GM18499 (cell line): ENCODE data around the gene CD40.

Experiments
- ATAC-seq: cut with Tn5 transposase; IDR thresholded peaks from one replicate; pipeline ENCODE4 v1.9.1; 2021; ENCODE audit warnings: moderate number of reproducible peaks; ENCODE audit not compliant: insufficient read depth, unreplicated experiment

The CD40 gene

GRCh38 chr20:46139908-46140482 lies 21.9 kb downstream of the CD40 start:
- ATAC-seq: no peak

GRCh38 chr20:46142124-46142523 lies 24.0 kb downstream of the CD40 start:
- ATAC-seq: no peak

GRCh38 chr20:46144432-46145025 lies 26.4 kb downstream of the CD40 start:
- ATAC-seq: no peak

GRCh38 chr20:46145713-46146112 lies 27.6 kb downstream of the CD40 start:
- ATAC-seq: no peak

GRCh38 chr20:46148313-46149208 lies 30.4 kb downstream of the CD40 start:
- no peak for ATAC-seq

GRCh38 chr20:46150943-46151342 lies 32.8 kb downstream of the CD40 start:
- ATAC-seq: no peak

GRCh38 chr20:46151936-46152335 lies 33.8 kb downstream of the CD40 start:
- ATAC-seq: no peak

DNA sequence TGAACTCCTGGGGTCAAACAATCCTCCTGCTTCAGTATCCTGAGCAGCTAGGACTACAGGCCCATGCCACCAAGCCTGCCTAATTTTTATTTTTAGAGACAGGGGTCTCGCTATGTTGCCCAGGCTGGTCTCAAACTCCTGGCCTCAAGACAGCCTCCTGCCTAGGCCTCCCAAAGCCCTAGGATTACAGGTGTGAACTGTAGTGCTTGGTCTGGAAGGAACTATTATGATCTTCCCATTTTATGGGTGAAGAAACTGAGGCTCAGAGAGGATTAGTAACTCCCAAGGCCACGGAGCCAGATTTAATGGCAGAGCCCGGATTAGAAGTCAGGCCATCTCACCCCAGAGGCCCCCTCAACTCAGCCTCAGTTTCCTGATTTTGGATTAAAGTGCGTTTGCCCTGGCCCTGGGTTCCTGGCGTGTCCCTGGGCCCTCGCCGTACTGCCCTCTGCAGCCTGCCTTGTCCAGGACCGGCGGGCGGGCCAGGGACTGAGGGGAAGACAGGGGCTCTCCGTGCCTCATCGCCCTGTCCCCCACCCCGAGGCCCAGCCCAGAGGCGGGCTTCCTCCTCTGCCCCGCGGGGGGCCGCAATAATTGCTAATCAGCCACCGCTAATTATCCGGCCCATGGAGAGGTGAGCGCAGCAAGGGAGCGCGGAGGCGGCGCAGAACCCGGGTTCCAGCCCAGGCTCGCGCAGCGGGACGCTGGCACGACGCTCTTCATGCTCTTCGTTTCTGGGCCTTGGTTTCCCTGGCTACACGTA lies 34.9 kb downstream of the CD40 start:
- no peak for ATAC-seq

- ATAC-seq: no peak
These were observed 36.2 kb downstream of the CD40 start for GRCh38 chr20:46154305-46154704.

DNA sequence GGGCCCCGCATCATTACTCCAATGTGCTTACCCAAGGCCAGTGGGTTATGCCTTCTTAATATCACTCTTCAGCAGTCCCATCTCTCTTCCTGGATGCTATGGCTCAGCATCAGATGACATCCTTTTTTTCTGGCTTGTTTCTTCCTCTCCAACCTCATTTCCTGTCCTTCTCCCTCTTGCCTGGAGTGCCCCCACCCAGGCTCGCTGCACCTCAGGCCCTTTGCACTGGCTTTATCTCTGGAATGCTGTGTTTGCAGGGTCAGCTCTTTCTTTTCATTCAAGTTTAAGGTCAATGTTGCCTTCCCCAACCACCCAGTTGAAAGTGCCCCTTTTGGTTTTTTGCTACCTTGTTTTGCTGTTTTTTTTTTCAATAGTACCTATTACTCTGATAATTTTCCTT lies 36.7 kb downstream of the CD40 start:
- ATAC-seq: no peak

- no peak for ATAC-seq
These were observed 38.0 kb downstream of the CD40 start for GRCh38 chr20:46156065-46156464.

DNA sequence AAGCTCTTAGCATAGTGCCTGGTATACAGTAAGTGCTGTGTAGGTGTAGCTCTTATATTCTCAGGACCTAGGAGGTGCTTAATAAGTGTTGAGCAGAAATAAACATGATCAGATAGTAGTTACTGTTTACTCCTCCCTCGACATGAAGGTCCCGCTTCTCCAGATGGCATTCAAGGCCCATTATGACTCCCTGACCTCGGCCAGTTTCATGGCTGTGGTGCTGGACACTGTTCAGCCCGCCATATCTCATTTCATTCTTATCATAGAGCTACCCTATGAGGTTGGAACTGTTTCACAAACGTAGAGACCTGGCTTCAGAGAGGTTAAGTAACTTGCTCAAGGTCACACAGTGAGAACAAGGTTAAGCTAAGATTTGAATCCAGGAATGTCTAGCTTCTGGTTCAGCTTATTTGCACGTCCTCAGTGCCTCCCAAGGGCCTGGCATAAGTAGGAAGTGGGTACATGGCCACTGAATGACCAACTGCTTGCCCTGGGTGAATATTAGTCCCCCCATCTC lies 39.0 kb downstream of the CD40 start:
- no peak for ATAC-seq

DNA sequence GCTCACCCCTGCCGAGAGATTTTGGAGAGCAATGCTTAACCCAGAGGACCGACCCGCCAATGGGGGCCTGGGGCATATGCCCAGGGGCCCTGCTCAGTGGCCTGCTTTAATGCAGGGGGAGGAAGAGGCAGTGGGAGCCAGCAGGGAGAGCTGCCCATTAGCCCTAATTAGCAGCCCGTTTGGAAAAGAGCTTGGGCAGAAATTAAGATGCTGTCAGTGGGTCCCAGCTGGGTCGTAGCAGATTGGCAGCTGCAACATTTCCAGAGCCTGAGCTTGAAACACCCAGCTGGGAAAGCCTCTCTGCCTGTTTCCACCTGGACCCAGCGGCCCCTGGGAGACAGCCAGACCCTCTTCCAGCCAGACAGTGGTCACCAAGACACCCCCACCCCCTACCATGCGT lies 39.5 kb downstream of the CD40 start:
- no peak for ATAC-seq

GRCh38 chr20:46158476-46158987 lies 40.4 kb downstream of the CD40 start:
- no peak for ATAC-seq

- ATAC-seq: no peak
These were observed 41.2 kb downstream of the CD40 start for GRCh38 chr20:46159101-46159897.

DNA sequence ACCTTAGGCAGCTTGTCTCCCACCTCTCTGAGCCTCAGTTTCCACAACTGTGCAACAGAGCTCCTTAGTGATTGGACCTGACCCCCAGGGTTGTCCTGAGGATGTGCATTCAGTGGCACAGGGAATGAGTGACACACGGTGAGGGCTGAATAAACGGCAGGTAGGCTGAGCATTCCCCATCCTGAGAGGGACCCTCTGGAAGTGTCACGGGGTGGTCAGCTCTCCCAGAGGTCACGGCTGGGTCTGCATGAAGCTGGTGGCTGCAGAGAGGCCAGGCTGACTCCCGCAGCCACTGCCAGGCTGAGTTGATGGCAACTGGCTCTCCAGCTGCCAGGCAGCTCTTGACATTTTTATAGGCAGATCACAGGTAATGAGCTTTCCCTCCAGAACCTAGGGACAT lies 42.5 kb downstream of the CD40 start:
- ATAC-seq: no peak

GRCh38 chr20:46161921-46162320 lies 43.8 kb downstream of the CD40 start:
- no peak for ATAC-seq

GRCh38 chr20:46164254-46164653 lies 46.1 kb downstream of the CD40 start:
- ATAC-seq: no peak

DNA sequence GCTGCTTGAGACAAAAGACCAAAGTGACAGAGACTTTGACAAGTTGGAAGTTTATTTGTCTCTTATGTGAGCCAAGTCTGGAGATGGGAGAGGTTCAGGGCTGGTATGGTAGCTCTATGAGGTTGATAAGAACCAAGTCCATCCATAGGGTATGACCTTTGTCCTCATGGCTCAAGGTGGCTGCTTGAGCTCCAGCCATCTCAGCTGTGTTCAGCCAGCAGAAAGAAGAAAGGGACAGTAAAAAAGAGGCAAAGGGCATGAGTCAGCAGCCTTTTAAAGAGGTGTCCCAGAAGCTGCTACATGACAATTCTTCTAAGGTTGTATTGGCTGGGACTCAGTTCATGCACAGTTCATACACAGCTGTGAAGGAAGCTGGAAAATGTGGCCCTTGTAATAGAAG lies 49.0 kb downstream of the CD40 start:
- ATAC-seq: no peak

DNA sequence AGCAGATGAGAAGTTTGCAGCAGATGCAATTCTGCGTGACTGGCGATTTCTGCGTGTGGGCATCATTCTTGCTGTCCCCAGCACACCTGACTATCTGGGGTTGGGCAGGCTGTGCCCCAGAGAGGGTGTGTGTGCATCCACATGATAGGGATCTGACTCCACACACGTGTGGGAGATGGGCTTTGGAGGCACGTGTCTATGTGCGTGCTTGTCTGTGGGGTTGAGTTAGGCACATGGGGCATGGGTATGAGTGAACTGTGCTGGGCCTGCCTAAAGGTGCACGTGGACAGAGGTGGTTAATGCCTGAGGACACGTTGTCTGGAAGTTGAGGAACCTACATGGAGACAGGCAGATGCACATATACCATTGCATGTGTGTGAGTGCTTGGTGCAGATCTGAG lies 50.3 kb downstream of the CD40 start:
- ATAC-seq: no peak
